ENCODE measurements around the gene ZNF408. TPM values are rescaled to one million over a fixed set of nuclear protein-coding genes. Genes with fewer than 3 reads are reported as not detected.
A peak's percentile ranks its signal among the peaks of the same experiment; 100 is the strongest.

Gene ZNF408
- polyA plus RNA-seq, 1 of the 3 experiments (the other 2 are of a cell fraction) = 7.1 TPM

GRCh38 chr11:46657186-46657585 is 43.6 kb upstream of the ZNF408 start:
- H3F3A ChIP-seq (replicated peaks; ENCODE audit: insufficient read depth) = peaks cover 11% of the 10 kb centered on the region
- ChIA-PET POLR2A (no interaction called here), CTCF (no interaction called here)
- H3K27ac ChIP-seq (ENCODE audit: low read depth in 2 of 2, low read length in 1 of 2) = peak overlapping the region; percentile 24 to 39; a peak in 2 of 4 replicates
- H3K4me3 ChIP-seq (ENCODE audit: low read depth in 2 of 2, low read length in 1 of 2) = no peak overlapping the region
- H3K9ac ChIP-seq = no peak overlapping the region
- no peaks in the 10 kb centered on the region for H3K79me2 ChIP-seq (ENCODE audit: insufficient read depth)
- 92% methylated on average over 3 of the region's 3 CpGs for WGBS (ENCODE audit: low lambda C conversion rate)
- TF ChIP-seq EZH2phosphoT487 (IDR thresholded peaks at IDR 0.05; ENCODE audit: borderline replicate concordance, low read depth) = no peak
- no peaks in the 10 kb centered on the region for H4K20me1 ChIP-seq (ENCODE audit: insufficient read depth)
- no peak for DNase-seq
- H3K4me1 ChIP-seq (ENCODE audit: control insufficient read depth in 1 of 2, insufficient read depth in 2 of 2, low read depth in 1 of 2, low read length in 1 of 2) = peaks cover 0 to 11% of the 10 kb centered on the region in 2 experiments; a peak in 1 of 4 replicates
- H3K27me3 ChIP-seq (ENCODE audit: insufficient read depth) = no peaks in the 10 kb centered on the region
- H3K4me2 ChIP-seq = no peak overlapping the region
- H3K9me3 ChIP-seq = no peaks in the 10 kb centered on the region
- peaks cover 24 to 66% of the 10 kb centered on the region in 2 experiments for H3K36me3 ChIP-seq (replicated peaks in 1 of 2; ENCODE audit: control insufficient read depth in 1 of 2, insufficient read depth in 2 of 2, low read length in 1 of 2)
- H3K9me2 ChIP-seq = no peaks in the 10 kb centered on the region
- H2AFZ ChIP-seq (ENCODE audit: low read depth) = no peak overlapping the region

- Histone ChIP-seq H3K27me3 (ENCODE audit: insufficient read depth) (no peaks in the 10 kb centered on the region), H3K4me1 (ENCODE audit: control insufficient read depth in 1 of 2, insufficient read depth in 2 of 2, low read depth in 1 of 2, low read length in 1 of 2) (peaks cover 0 to 11% of the 10 kb centered on the region in 2 experiments; a peak in 1 of 4 replicates), H2AFZ (ENCODE audit: low read depth) (no peak overlapping the region), H3K79me2 (ENCODE audit: insufficient read depth) (no peaks in the 10 kb centered on the region), H3K9ac (no peak overlapping the region), H3K4me3 (ENCODE audit: low read depth in 2 of 2, low read length in 1 of 2) (no peak overlapping the region), H3K9me2 (no peaks in the 10 kb centered on the region), H3K4me2 (no peak overlapping the region), H4K20me1 (ENCODE audit: insufficient read depth) (no peaks in the 10 kb centered on the region), H3F3A (replicated peaks; ENCODE audit: insufficient read depth) (peaks cover 11% of the 10 kb centered on the region), H3K9me3 (no peaks in the 10 kb centered on the region), H3K27ac (ENCODE audit: low read depth in 2 of 2, low read length in 1 of 2) (peak overlapping the region; percentile 7 to 24; a peak in 2 of 4 replicates), H3K36me3 (replicated peaks in 1 of 2; ENCODE audit: control insufficient read depth in 1 of 2, insufficient read depth in 2 of 2, low read length in 1 of 2) (peaks cover 22 to 57% of the 10 kb centered on the region in 2 experiments)
- ChIA-PET POLR2A (no interaction called here), CTCF (no interaction called here)
- TF ChIP-seq RXRA (IDR thresholded peaks at IDR 0.05; ENCODE audit: borderline replicate concordance, low read depth) (no peak), RAD21 (IDR thresholded peaks at IDR 0.05; ENCODE audit: low read length) (no peak), FOXJ3 (CRISPR knock-in tag; IDR thresholded peaks at IDR 0.05) (no peak), TCF12 (IDR thresholded peaks at IDR 0.05) (no peak), ZBTB33 (IDR thresholded peaks at IDR 0.05; ENCODE audit: borderline replicate concordance, low read depth) (no peak), CTCF (IDR thresholded peaks at IDR 0.05) (no peak), NRF1 (IDR thresholded peaks at IDR 0.05; ENCODE audit: low read depth, low read length) (no peak), MXI1 (IDR thresholded peaks at IDR 0.05; ENCODE audit: low read depth, low read length) (no peak), FOSL2 (IDR thresholded peaks at IDR 0.05; ENCODE audit: borderline replicate concordance, low read depth) (no peak), GABPA (IDR thresholded peaks at IDR 0.05; ENCODE audit: low read depth) (no peak), MAX (IDR thresholded peaks at IDR 0.05; ENCODE audit: low read depth) (no peak), EZH2phosphoT487 (IDR thresholded peaks at IDR 0.05; ENCODE audit: borderline replicate concordance, low read depth) (no peak), RCOR1 (IDR thresholded peaks at IDR 0.05; ENCODE audit: low read length) (no peak), PBX3 (IDR thresholded peaks at IDR 0.05) (no peak), EP300 (IDR thresholded peaks at IDR 0.05; ENCODE audit: borderline replicate concordance in 1 of 2, low read depth in 1 of 2, low read length in 1 of 2) (no peak), ELF1 (IDR thresholded peaks at IDR 0.05) (no peak), USF1 (IDR thresholded peaks at IDR 0.05; ENCODE audit: borderline replicate concordance, low read depth) (no peak), FOXM1 (IDR thresholded peaks at IDR 0.05; ENCODE audit: low read depth) (no peak), GATA2 (CRISPR knock-in tag; IDR thresholded peaks at IDR 0.05) (no peak)
- WGBS (ENCODE audit: low lambda C conversion rate) = 84% methylated on average over 4 of the region's 4 CpGs
- no peak for DNase-seq
These were observed 42.6 kb upstream of the ZNF408 start for GRCh38 chr11:46658259-46658658.
